Measurements from ENCODE around the gene SRRM2.
"Not testable (repeated sequence)": the region's sequence is repeated elsewhere in the genome, so short reads cannot be mapped to it uniquely, and the experiment has no call there.

SRRM2 gene

DNA sequence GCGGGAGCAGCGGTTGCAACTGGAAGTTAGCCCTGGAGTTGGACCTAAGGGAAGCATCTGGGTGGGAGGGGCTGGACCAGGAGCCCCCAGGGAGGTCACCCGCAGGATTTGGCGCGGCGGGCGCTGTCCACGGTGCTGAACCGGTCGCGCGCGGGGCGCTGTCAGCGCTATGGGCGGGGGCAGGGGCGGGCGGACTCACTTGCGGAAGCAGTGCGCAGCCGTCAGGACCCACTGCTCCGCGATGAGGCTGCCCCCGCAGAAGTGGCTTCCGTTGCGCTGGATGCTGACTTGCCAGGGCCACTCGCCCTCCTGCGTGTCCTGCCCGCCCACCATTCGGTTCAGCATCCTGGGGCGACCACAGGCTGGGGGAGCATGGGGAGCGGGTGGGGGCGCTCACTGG lies 36.9 kb upstream of the SRRM2 start:
- peak; percentile 78 for DNase-seq

- no peak for DNase-seq
Measured at GRCh38 chr16:2715966-2716885, 36.2 kb upstream of the SRRM2 start.

DNA sequence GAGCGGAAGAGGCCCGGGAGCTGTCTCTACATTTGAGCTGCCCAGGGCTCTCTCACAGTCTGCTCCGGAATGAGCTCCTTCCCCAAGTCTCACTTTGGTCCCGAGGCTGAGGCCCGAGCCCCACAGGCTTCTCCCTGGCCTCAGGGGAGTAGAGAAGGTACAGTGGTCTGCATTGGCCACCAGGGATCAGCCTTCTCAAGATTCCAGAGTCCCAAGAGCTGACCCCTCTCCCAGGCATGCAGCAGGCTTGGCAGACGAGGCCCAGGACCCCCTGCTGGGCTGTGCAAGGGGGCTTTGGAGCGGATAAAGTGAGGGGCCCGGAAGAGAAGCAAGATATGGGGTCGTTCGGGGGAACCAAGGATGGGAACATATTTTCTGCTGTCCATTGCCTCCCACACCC lies 35.5 kb upstream of the SRRM2 start:
- DNase-seq = no peak

GRCh38 chr16:2717383-2718263 lies 34.8 kb upstream of the SRRM2 start:
- DNase-seq = no peak

DNA sequence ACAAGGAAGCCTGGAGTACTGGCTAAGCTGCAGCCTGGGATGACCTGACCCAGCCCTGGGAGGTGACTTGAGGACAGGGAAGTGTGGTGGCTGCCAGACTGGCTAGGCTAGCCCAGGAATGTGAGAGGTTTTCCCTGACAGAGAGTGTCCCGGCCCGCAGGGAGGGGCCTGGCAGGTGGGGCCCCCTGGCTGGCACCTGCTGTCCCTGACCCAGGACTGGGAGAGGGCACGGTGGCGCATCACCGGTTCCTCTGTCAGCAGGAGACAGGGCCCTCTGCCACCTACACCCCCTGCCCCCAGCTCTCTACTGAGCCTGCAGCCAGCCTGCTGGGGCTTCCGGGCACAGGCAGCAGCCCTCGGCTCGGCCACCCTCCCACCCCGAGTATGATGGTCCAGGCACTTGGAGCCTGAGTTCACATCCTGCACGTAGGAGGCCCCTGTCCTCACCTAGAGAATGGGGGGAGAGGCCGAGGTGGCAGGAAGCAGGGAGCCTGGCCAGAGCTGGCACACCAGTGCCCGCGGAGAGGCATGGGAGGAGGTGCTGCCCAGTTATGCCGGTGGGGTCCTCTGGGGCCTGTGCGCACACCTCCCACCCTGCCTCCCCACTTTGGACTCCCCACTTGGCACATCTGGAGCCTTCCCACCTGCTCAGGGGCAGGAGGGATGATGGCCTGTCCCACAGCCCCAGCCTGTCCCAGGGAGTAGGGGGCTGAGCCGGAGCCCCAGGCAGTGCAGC lies 32.9 kb upstream of the SRRM2 start:
- DNase-seq = no peak

DNA sequence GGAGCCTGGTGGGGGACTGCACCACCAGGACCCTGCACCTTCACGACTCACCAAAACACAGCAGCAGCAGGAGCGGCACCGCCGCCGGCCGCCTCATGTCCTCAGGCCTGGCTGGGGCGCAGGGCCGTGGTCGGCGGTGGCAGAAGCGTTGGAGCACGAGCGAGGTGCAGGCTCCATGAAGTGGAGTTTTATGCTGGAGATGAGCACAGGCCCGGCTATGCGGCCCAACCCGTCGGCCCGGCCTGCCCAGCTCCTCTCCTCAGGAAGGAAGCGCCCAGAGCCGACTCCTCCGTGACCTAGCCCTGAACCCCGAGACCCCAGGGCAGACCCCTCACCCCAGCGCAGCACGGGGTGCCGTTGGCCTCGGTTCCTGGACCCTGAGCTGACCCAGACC lies 32.4 kb upstream of the SRRM2 start, which contains the start of gene PRSS27:
TSS of gene PRSS27 (minus strand) at position 161 of the 394 bp plus-strand sequence. CDS start at position 97, 64 bp downstream.
- no peak for DNase-seq

DNA sequence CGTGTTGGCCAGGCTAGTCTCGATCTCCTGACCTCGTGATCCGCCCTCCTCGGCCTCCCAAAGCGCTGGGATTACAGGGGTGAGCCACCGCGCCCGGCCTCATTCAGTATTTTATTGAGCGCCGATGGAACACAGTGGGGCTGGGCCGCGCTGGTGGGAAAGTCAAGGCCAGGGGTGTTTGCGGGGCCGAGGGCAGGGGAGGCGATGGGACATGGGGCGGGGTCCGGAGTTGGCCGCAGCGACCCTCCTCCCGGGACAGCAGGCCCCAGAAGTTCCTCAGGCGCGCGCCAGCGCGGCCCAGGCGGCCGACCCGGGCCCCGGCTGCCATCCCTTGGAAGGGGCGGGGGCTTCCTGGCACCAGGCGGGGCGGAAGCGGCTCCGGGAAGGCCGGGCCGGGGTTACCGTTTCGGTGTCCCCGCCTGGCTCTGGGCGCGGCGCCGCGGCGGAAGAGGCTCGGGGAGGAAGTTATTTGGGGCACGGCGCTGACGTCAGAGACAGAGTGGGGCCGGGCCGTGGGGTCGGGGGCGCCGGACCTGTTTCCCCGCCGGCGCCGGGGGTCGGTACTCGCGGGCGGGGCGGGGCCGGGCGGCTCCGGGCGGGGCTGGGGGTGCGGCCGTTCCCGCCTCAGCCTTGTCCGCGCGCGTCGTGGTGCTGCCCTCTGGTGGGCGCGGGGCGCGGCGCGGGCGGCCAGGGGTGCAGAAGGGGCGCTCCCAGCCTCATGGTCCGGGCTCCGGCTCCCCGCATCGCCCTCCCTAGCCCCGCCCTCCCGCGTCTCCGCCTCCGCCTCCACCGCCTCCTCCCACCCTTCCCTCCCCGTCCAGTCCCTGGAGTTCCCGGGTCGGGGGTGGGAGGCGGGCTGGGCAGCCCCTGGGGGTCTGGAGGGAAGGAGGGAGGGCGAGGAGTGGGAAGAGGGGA lies 31.5 kb upstream of the SRRM2 start:
- DNase-seq = peak; percentile 77

- not testable (repeated sequence) for DNase-seq
Measured at GRCh38 chr16:2721634-2722173, 30.7 kb upstream of the SRRM2 start.

GRCh38 chr16:2724088-2724676 lies 28.3 kb upstream of the SRRM2 start:
- no peak for DNase-seq

DNA sequence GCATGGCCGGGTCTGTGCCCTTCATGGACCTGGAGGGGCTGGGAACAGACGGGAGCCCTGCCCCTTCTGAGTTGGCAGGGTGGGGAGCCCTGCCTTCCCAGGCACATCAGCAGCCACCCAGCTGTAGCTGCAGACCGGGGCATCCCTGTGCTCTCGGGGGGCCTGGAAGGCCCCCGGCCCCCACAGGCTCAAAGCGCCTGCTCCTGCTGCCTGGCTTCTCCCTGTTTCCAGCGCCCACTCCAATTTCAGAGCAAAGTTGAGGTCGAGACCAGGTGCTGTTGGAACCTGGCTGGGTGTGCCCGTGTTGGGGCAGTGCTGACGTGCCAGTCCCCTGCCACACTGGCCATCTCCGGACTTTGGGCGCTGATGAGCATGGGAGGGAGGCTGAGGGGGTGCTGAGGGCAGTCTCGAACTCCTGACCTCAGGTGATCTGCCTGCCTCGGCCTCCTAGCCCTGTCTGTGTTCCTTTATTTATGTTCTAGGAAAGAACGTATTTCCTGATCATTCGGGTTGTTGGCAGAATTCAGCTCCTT lies 27.6 kb upstream of the SRRM2 start:
- DNase-seq = no peak

DNA sequence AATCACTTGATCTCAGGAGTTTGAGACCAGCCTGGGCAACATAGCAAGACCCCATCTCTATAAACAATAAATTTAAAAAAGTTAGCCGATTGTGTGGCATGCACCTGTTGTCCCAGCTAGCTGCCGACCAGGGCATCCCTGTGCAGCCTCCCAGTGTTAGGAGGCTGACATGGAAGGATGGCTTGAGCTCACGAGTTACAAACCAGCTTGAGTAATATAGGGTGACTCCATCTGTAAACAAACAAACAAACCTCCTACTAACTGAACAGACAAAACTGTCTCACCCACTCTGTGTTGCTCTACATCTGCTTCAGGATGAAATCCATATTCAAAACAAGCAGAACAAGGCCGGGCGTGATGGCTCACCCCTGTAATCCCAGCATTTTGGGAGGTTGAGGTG lies 25.5 kb upstream of the SRRM2 start:
- DNase-seq = no peak

DNA sequence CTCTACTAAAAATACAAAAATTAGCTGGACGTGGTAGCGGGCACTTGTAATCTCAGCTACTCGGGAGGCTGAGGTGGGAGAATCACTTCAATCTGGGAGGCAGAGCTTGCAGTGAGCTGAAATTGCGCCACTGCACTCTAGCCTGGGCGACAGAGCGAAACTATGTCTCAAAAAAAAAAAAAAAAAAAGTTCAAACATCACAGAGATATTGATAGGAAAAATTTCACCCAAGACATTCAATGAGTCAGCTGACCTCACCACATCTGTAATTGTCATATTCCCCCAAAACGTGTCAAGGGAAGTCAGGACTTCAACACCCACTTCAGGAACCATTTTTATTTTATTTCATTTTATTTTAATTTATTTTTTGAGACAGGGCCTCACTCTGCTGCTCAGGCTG lies 24.4 kb upstream of the SRRM2 start:
- DNase-seq = no peak

GRCh38 chr16:2734844-2735515 lies 17.5 kb upstream of the SRRM2 start:
- DNase-seq = no peak

GRCh38 chr16:2736476-2737237 lies 15.8 kb upstream of the SRRM2 start:
- DNase-seq = no peak

- DNase-seq = no peak
Measured at GRCh38 chr16:2737238-2737605, 15.2 kb upstream of the SRRM2 start.

DNA sequence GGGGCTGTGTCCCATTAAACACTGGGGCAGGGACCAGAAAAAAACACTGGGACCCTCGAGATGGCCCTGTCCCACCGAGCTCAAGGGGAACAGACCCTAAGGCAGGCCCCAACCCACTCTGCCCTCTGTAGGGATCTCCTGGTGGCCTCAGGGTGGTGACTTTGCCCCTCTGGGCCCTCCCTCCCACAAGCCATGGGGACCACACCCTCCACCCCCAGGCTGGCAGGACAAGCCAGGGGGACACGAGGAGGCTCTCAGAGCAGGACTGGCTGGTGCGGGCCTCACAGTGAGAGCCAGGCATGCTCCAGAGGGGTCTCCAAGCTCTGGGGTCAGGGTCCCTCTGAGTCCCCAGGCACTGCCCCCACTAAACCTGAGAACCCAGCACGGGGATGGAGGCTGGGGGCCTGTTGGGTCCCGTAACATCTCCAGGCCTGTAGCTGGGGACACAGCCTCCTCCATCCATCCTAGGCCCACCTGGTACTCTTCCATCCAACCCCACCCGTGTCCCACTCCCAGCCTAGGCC lies 14.5 kb upstream of the SRRM2 start:
- DNase-seq = no peak

DNA sequence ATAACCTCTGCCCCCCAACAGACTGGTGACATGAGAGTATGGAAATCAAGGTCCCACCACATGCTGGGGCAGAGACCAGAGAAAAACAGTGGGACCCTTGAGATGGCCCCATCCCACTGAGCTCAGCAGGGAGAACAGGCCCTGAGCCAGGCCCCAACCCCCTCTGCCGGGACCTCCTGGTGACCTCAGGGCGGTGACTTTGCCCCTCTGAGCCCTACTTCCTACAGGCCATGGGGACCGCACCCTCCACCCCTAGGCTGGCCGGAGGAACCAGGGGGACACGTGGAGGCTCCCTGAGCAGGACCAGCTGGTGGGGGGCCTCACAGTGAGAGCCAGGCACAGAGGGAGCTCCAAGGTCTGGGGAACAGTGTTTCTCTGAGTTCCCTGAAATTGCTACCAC lies 13.8 kb upstream of the SRRM2 start:
- DNase-seq = no peak

DNA sequence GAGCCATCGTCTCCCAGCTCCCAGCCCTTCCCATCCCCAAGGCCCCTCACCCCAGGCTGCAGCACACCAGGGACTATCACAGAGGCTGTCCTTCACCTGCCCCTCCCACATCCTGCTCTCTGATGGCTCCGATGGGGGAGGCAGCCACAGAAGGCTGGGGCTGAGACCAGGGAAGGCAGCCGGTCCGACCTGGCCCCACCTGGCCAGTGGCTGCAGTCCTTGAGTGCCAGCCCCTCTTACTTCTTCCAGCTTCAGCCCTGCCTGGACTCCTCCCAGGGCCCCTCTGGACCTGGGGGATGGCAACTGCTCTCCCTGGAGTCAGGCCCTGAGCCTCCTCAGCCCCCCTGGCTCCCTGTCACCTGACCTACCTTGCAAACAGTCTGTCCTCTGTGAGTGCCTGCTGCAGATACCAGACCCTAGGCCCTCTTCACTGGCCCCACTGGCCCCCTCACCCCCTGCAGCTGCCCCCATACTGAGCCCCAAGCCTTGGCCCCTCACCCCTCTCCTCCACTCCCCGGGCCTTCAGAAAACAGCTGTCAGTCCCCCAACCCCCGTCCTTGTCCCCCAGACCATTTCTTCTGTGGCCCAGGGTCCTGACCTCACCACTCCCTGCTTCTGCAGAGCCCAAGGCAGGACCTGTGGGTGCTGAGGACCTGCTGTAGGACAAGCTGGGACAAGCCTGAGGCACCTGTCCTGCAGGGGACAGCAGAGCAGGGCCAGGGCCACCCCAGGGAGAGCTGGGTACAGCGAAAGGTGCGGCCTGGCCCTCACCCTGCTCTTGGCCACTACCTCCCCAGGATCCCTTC lies 12.6 kb upstream of the SRRM2 start:
- no peak for DNase-seq

Measured in effector CD4-positive, alpha-beta T cell (primary cell).